PC-3 (cell line): ENCODE results near the gene DNAJB6. TPM values are rescaled to one million over a fixed set of nuclear protein-coding genes. Genes with fewer than 3 reads are reported as not detected.

Experiments
- ATAC-seq: fragments of 200-7000 bp; cut with Tn5 transposase; 2 replicates; pipeline ENCODE4 v1.9.1; 2020; ENCODE audit warnings: mild to moderate bottlenecking, moderate library complexity
- BruUV-seq: library from RNA; stranded (reverse); fragments of 400-500 nt; replicated peaks from 2 replicates; lab custom pipeline; 2021; lab: Mats Ljungman, UMichigan
- CTCF ChIA-PET: fragments of 300-600 bp; sonication (Branson Sonifier 250); formaldehyde crosslinking; loops from one replicate; lab custom pipeline; 2022; ENCODE audit warnings: antibody characterized with exemption; lab: Charles Lee
- POLR2A ChIA-PET: fragments of 300-600 bp; sonication (Branson Sonifier 250); formaldehyde crosslinking; loops from one replicate; lab custom pipeline; 2022; ENCODE audit warnings: antibody characterized with exemption; ENCODE audit not compliant: unreplicated experiment; lab: Charles Lee
- DNase-seq: peaks from one replicate; pipeline ENCODE4 v3.0.0-alpha.2; 2015
- H2AFZ ChIP-seq: fragments of 300-600 bp; sonication (generic); 2 replicates; pipeline ENCODE4 v1.6.0; 2016; ENCODE audit warnings: antibody characterized with exemption, low read length
- H3F3A ChIP-seq: fragments of 300-600 bp; sonication (generic); one replicate; pipeline ENCODE4 v1.6.0; 2017; ENCODE audit warnings: antibody characterized with exemption, low read length, control low read depth, mild to moderate bottlenecking; ENCODE audit not compliant: unreplicated experiment
- H3K27ac ChIP-seq: fragments of 300-600 bp; sonication (generic); 2 replicates; pipeline ENCODE4 v1.5.1; 2016; ENCODE audit warnings: mild to moderate bottlenecking, low read length
- H3K27me3 ChIP-seq: fragments of 300-600 bp; sonication (generic); 2 replicates; pipeline ENCODE4 v1.6.1; 2016; ENCODE audit warnings: low read length, mixed read lengths
- H3K36me3 ChIP-seq: fragments of 300-600 bp; sonication (generic); 2 replicates; pipeline ENCODE4 v1.6.1; 2016; ENCODE audit warnings: low read depth, mixed run types, low read length, mixed read lengths
- H3K4me1 ChIP-seq: fragments of 300-600 bp; sonication (generic); 2 replicates; pipeline ENCODE4 v1.5.1; 2016; ENCODE audit warnings: low read length; ENCODE audit not compliant: insufficient read depth
- H3K4me2 ChIP-seq: fragments of 300-600 bp; sonication (generic); 2 replicates; pipeline ENCODE4 v1.6.0; 2016; ENCODE audit warnings: low read length
- H3K4me3 ChIP-seq: fragments of 300-600 bp; sonication (generic); 2 replicates; pipeline ENCODE4 v1.5.1; 2016; ENCODE audit warnings: mild to moderate bottlenecking, low read length, mixed read lengths
- H3K79me2 ChIP-seq: fragments of 300-600 bp; sonication (generic); 2 replicates; pipeline ENCODE4 v1.6.1; 2017; ENCODE audit warnings: low read length, mixed read lengths
- H3K9ac ChIP-seq: fragments of 300-600 bp; sonication (generic); 2 replicates; pipeline ENCODE4 v1.6.0; 2016; ENCODE audit warnings: mild to moderate bottlenecking, low read length
- H3K9me2 ChIP-seq: fragments of 300-600 bp; sonication (generic); replicated peaks from 2 replicates; pipeline ENCODE4 v1.6.1; 2016; ENCODE audit warnings: mixed run types, low read length, mixed read lengths
- H3K9me3 ChIP-seq: fragments of 300-600 bp; sonication (generic); 2 replicates; pipeline ENCODE4 v1.6.1; 2016; ENCODE audit warnings: low read length, mixed read lengths
- H4K20me1 ChIP-seq: fragments of 300-600 bp; sonication (generic); 2 replicates; pipeline ENCODE4 v1.6.1; 2016; ENCODE audit warnings: low read length, mixed read lengths
- CTCF ChIP-seq: fragments of 300-600 bp; sonication (generic); conservative IDR thresholded peaks from 2 replicates; pipeline ENCODE4 v1.5.1; 2017; ENCODE audit warnings: antibody characterized with exemption, low read depth, mild to moderate bottlenecking, low read length
- EZH2 ChIP-seq: fragments of 300-600 bp; sonication (generic); IDR thresholded peaks from one replicate; pipeline ENCODE4 v1.6.1; 2017; ENCODE audit warnings: antibody characterized with exemption, mild to moderate bottlenecking, low read length; ENCODE audit not compliant: unreplicated experiment
- EZH2phosphoT487 ChIP-seq: fragments of 300-600 bp; sonication (generic); IDR thresholded peaks from 2 replicates; pipeline ENCODE4 v1.6.1; 2018; ENCODE audit warnings: mild to moderate bottlenecking, antibody characterized with exemption, low read length, borderline replicate concordance
- intact Hi-C: fragments of 100-400 bp; cut with micrococcal nuclease; formaldehyde crosslinking; loops from 2 replicates; pipeline ENCODE4 v1.9.0; 2023
- total RNA-seq: library from RNA; depleted of rRNA; stranded (reverse); fragments of >200 nt; gene quantifications from 2 replicates; pipeline ENCODE4 v1.2.3, GENCODE V29; 2014

Gene DNAJB6
- total RNA-seq, 1 experiment from 2014 or later = 151 TPM

GRCh38 chr7:157413881-157414701, 77.3 kb downstream of the DNAJB6 start:
- Histone ChIP-seq H3F3A (no peaks in the 10 kb centered on the region), H3K4me1 (peaks cover 33% of the 10 kb centered on the region), H3K9ac (no peak overlapping the region), H3K27me3 (no peaks in the 10 kb centered on the region), H4K20me1 (no peaks in the 10 kb centered on the region), H3K4me3 (no peak overlapping the region), H3K36me3 (peaks cover 20% of the 10 kb centered on the region; the same call in 1 of the 2 replicates), H3K9me2 (no peaks in the 10 kb centered on the region), H3K79me2 (peaks cover 9% of the 10 kb centered on the region; the same call in 1 of the 2 replicates), H3K9me3 (no peaks in the 10 kb centered on the region), H3K27ac (no peak overlapping the region), H3K4me2 (no peak overlapping the region), H2AFZ (no peak overlapping the region)
- ATAC-seq (no peak), DNase-seq (no peak)
- no peak for TF ChIP-seq CTCF
- TF ChIP-seq EZH2 = no peak
- TF ChIP-seq EZH2phosphoT487 = no peak
- BruUV-seq = no TSS peak
- POLR2A ChIA-PET = no interaction called here
- intact Hi-C loops = loop anchor here (5.0 kb wide), 2 partner anchors 143 to 198 kb away; no protein-coding TSS in a partner anchor
- CTCF ChIA-PET = no interaction called here

GRCh38 chr7:157414702-157415096, 77.9 kb downstream of the DNAJB6 start:
- Histone ChIP-seq H3F3A (no peaks in the 10 kb centered on the region), H3K4me3 (no peak overlapping the region), H2AFZ (no peak overlapping the region), H3K4me2 (no peak overlapping the region), H3K9me3 (no peaks in the 10 kb centered on the region), H3K36me3 (peaks cover 20% of the 10 kb centered on the region; the same call in 1 of the 2 replicates), H3K9ac (no peak overlapping the region), H3K79me2 (peaks cover 9% of the 10 kb centered on the region; the same call in 1 of the 2 replicates), H3K9me2 (no peaks in the 10 kb centered on the region), H3K27me3 (no peaks in the 10 kb centered on the region), H4K20me1 (no peaks in the 10 kb centered on the region), H3K27ac (no peak overlapping the region), H3K4me1 (peaks cover 33% of the 10 kb centered on the region)
- intact Hi-C loops = loop anchor here (5.0 kb wide), 2 partner anchors 143 to 198 kb away; no protein-coding TSS in a partner anchor
- ChIA-PET CTCF (no interaction called here), POLR2A (no interaction called here)
- DNase-seq (no peak), ATAC-seq (no peak)
- TF ChIP-seq EZH2 (no peak), CTCF (no peak), EZH2phosphoT487 (no peak)
- BruUV-seq = no TSS peak

- no peak overlapping the region for H2AFZ ChIP-seq
- peaks cover 16% of the 10 kb centered on the region; the same call in 1 of the 2 replicates for H3K36me3 ChIP-seq
- H4K20me1 ChIP-seq = no peaks in the 10 kb centered on the region
- intact Hi-C loops = no loop called here
- no peak overlapping the region for H3K4me3 ChIP-seq
- ATAC-seq (no peak), DNase-seq (no peak)
- TF ChIP-seq EZH2 = no peak
- TF ChIP-seq CTCF = no peak
- no peak for TF ChIP-seq EZH2phosphoT487
- H3F3A ChIP-seq = no peaks in the 10 kb centered on the region
- peaks cover 26% of the 10 kb centered on the region for H3K4me1 ChIP-seq
- CTCF ChIA-PET = no interaction called here
- H3K27ac ChIP-seq = no peak overlapping the region
- H3K27me3 ChIP-seq = no peaks in the 10 kb centered on the region
- H3K9me2 ChIP-seq = no peaks in the 10 kb centered on the region
- no peak overlapping the region for H3K4me2 ChIP-seq
- no peak overlapping the region for H3K9ac ChIP-seq
- H3K9me3 ChIP-seq = no peaks in the 10 kb centered on the region
- BruUV-seq = no TSS peak
- H3K79me2 ChIP-seq = peaks cover 9% of the 10 kb centered on the region; the same call in 1 of the 2 replicates
- POLR2A ChIA-PET = no interaction called here
Observed at GRCh38 chr7:157415486-157415885, 78.7 kb downstream of the DNAJB6 start.
